22Rv1 (cell line): Measurements from ENCODE around the gene BUB1.
"Not testable (repeated sequence)": the region's sequence is repeated elsewhere in the genome, so short reads cannot be mapped to it uniquely, and the experiment has no call there.

ENCODE experiments used
- H3K27ac ChIP-seq: fragments of 450-650 bp; 2 replicates; pipeline ENCODE4 v1.5.1; 2017
- ZFX ChIP-seq: fragments of 450-650 bp; IDR thresholded peaks from 2 replicates; pipeline ENCODE4 v1.6.1; 2017; ENCODE audit warnings: antibody characterized with exemption, borderline replicate concordance
- TF ChIP-seq, protein P1 (sequence below): fragments of 450-650 bp; IDR thresholded peaks from 2 replicates; pipeline ENCODE4 v1.5.1; 2017; ENCODE audit warnings: mild to moderate bottlenecking

The BUB1 gene

DNA sequence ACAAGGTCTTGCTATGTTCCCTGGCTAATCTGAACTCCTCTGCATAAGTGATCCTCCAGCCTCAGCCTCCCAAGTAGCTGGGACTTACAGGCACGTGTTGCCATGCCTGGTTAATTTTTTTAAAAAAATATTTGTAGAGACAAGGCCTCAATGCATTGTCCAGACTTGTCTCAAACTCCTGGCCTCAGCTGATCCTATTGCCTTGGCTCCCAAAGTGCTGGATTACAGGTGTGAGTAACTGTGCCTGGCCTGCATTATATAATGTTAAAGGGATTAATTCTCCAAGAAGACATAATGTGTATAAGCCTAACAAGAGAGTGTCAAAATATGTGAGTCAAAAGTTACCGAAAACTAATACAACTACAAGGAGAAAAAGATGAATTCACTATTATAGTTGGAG, 32.2 kb downstream of the BUB1 start:
- TF ChIP-seq ZFX, result no peak
- TF ChIP-seq, protein P1, sequence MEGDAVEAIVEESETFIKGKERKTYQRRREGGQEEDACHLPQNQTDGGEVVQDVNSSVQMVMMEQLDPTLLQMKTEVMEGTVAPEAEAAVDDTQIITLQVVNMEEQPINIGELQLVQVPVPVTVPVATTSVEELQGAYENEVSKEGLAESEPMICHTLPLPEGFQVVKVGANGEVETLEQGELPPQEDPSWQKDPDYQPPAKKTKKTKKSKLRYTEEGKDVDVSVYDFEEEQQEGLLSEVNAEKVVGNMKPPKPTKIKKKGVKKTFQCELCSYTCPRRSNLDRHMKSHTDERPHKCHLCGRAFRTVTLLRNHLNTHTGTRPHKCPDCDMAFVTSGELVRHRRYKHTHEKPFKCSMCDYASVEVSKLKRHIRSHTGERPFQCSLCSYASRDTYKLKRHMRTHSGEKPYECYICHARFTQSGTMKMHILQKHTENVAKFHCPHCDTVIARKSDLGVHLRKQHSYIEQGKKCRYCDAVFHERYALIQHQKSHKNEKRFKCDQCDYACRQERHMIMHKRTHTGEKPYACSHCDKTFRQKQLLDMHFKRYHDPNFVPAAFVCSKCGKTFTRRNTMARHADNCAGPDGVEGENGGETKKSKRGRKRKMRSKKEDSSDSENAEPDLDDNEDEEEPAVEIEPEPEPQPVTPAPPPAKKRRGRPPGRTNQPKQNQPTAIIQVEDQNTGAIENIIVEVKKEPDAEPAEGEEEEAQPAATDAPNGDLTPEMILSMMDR, result no peak
- H3K27ac ChIP-seq, result no peak overlapping the region

- H3K27ac ChIP-seq, result no peak overlapping the region
- TF ChIP-seq, protein P1, result no peak
- no peak for TF ChIP-seq ZFX
These were observed 33.5 kb downstream of the BUB1 start for GRCh38 chr2:110644357-110644756.

- no peak overlapping the region for H3K27ac ChIP-seq
- TF ChIP-seq ZFX, result no peak
- TF ChIP-seq, protein P1, result no peak
These were observed 35.5 kb downstream of the BUB1 start for GRCh38 chr2:110642360-110642759.

DNA sequence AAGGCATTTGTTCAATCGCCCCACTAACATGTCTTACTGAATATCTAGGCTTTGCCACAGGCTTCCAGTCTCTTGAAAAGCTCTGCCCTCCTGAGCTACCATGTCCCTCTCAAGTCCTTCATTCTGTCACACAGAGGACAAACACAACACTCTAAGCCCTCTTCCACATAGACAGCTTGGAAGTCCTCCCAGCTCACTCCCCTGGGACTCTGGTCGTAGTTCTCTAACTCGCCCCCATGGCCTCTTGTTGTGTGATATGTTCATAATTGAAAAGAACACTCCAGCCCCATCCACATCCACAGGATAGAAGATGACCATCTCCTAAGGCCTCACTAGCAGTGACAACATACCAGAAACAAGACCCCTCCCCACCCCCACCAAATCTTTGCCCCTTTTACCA, 37.9 kb downstream of the BUB1 start:
- TF ChIP-seq, protein P1, result no peak
- TF ChIP-seq ZFX, result no peak
- H3K27ac ChIP-seq, result no peak overlapping the region

- TF ChIP-seq, protein P1, result no peak
- no peak for TF ChIP-seq ZFX
- no peak overlapping the region for H3K27ac ChIP-seq
These were observed 38.7 kb downstream of the BUB1 start for GRCh38 chr2:110638952-110639695.

GRCh38 chr2:110638004-110638403, 39.9 kb downstream of the BUB1 start:
- TF ChIP-seq, protein P1, result no peak
- no peak for TF ChIP-seq ZFX
- no peak overlapping the region for H3K27ac ChIP-seq

DNA sequence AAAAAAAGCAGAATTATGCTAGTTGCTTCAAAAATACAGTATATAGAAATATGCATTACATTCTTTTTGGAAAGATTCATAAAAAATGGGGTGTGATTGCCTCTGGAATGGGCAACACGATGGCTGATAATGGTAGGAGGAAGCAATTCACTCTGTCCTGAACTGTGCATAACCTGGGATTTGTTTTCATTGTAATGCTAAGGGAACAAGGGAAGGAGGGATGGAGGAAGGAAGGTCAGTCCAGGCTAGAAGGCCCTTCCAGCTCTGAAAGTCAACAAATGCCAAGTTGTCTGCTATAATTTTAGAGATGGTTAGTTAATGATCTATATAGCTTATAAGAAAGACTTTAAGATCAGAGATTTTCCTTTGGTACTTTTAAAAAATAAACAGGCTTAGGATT, 40.8 kb downstream of the BUB1 start:
- no peak for TF ChIP-seq ZFX
- TF ChIP-seq, protein P1, result no peak
- H3K27ac ChIP-seq, result no peak overlapping the region

- H3K27ac ChIP-seq, result not testable (repeated sequence)
These were observed 41.8 kb downstream of the BUB1 start for GRCh38 chr2:110635949-110636628.

GRCh38 chr2:110627348-110627747, 50.5 kb downstream of the BUB1 start:
- not testable (repeated sequence) for H3K27ac ChIP-seq

DNA sequence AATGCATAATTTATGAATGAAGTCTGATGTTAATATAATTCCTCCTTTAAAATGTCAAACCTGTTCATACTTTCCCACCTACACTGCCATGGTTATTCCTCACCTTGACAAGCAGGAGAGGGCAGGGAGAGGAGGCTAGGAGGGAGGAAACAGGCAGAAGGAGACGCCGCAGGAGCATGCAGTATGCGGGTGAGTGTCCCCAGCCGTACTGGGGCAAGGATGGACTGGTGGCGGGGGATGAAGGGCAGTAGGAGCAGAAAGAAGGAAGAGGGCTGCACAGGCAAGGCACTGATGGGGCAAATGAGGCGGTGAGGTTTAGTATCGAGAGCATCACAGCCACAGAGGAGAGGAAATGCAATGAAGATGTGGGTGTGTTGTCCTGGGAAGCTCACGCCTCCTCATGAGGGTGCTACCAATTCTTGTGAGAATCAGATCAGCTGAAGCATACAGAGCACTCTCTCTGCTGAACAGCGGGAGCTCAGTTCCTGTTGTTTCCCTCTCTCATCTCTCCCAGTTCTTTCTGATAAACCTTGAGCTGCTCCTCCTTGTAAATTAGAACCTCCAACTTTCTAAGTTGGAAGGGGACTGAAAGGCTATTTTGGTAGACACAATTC, 58.4 kb downstream of the BUB1 start:
- H3K27ac ChIP-seq, result not testable (repeated sequence)

GRCh38 chr2:110613927-110614326, 63.9 kb downstream of the BUB1 start:
- H3K27ac ChIP-seq, result not testable (repeated sequence)
